ENCODE measurements around the gene ADAMTS9.

GRCh38 chr3:64647825-64648224 is 40.0 kb downstream of the ADAMTS9 start:
- TF ChIP-seq CTCF (IDR thresholded peaks at IDR 0.05; ENCODE audit: extremely low read depth in 1 of 2, insufficient read depth in 1 of 2, low read depth in 1 of 2, low read length in 2 of 2) = no peak
- TF ChIP-seq JUN (IDR thresholded peaks at IDR 0.05; ENCODE audit: borderline replicate concordance, insufficient read depth, insufficient read length, low read depth) = no peak
- TF ChIP-seq POLR2A (IDR thresholded peaks at IDR 0.05; ENCODE audit: low read depth, low read length) = no peak
- no peak for TF ChIP-seq MAX (IDR thresholded peaks at IDR 0.05; ENCODE audit: insufficient read depth, insufficient read length)
